ENCODE data around the gene EXOC3L4. TPM values are rescaled to one million over a fixed set of nuclear protein-coding genes. Genes with fewer than 3 reads are reported as not detected.
A peak's percentile ranks its signal among the peaks of the same experiment; 100 is the strongest.
"Not testable (repeated sequence)": the region's sequence is repeated elsewhere in the genome, so short reads cannot be mapped to it uniquely, and the experiment has no call there.

Gene EXOC3L4
- total and polyA plus RNA-seq, 8 donors = 0.63 to 8.9 (median 1.3) TPM

DNA sequence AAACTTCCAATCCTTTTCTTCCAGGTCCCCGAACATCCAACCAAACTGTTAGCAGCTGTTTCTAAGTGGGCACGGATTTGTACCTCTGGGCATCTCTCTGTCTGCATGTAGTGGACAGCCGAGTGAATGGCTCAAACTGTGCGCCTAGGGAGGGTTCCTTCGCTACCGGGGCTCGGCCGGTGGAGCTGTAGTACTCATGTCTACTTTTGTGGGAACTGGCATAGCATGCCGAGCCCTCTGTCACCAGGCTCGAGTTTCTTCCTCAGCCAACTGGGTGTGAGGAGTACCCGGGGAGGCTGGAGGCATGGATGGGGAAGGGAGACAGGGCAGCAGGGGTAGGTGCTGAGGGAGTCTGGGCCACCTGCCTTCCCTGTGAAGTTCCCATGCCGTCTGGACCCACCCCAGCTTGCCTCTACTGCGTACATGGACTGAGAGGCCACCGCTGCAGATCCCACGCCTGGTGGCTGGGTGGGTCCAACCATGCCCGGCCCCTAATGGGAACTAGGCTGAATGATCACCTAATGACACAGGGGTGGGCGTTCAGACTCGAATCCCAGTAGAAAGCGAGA, 51.7 kb downstream of the EXOC3L4 start:
- FAIRE-seq (no peak), ATAC-seq (no peak), DNase-seq (no peak)
- H3K4me1 ChIP-seq = no peaks in the 10 kb centered on the region
- TF ChIP-seq, protein P1, sequence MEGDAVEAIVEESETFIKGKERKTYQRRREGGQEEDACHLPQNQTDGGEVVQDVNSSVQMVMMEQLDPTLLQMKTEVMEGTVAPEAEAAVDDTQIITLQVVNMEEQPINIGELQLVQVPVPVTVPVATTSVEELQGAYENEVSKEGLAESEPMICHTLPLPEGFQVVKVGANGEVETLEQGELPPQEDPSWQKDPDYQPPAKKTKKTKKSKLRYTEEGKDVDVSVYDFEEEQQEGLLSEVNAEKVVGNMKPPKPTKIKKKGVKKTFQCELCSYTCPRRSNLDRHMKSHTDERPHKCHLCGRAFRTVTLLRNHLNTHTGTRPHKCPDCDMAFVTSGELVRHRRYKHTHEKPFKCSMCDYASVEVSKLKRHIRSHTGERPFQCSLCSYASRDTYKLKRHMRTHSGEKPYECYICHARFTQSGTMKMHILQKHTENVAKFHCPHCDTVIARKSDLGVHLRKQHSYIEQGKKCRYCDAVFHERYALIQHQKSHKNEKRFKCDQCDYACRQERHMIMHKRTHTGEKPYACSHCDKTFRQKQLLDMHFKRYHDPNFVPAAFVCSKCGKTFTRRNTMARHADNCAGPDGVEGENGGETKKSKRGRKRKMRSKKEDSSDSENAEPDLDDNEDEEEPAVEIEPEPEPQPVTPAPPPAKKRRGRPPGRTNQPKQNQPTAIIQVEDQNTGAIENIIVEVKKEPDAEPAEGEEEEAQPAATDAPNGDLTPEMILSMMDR (IDR thresholded peaks at IDR 0.05) = no peak
- H3K4me3 ChIP-seq = no peak overlapping the region
- H3K27me3 ChIP-seq = no peaks in the 10 kb centered on the region
- intact Hi-C loops (cut with DNase I) = no loop called here
- H3K9me3 ChIP-seq = no peaks in the 10 kb centered on the region
- H3K36me3 ChIP-seq = no peaks in the 10 kb centered on the region
- no peak overlapping the region for H3K27ac ChIP-seq
- 76 to 82% methylated on average over 19 of the region's 19 CpGs for WGBS, 2 donors

DNA sequence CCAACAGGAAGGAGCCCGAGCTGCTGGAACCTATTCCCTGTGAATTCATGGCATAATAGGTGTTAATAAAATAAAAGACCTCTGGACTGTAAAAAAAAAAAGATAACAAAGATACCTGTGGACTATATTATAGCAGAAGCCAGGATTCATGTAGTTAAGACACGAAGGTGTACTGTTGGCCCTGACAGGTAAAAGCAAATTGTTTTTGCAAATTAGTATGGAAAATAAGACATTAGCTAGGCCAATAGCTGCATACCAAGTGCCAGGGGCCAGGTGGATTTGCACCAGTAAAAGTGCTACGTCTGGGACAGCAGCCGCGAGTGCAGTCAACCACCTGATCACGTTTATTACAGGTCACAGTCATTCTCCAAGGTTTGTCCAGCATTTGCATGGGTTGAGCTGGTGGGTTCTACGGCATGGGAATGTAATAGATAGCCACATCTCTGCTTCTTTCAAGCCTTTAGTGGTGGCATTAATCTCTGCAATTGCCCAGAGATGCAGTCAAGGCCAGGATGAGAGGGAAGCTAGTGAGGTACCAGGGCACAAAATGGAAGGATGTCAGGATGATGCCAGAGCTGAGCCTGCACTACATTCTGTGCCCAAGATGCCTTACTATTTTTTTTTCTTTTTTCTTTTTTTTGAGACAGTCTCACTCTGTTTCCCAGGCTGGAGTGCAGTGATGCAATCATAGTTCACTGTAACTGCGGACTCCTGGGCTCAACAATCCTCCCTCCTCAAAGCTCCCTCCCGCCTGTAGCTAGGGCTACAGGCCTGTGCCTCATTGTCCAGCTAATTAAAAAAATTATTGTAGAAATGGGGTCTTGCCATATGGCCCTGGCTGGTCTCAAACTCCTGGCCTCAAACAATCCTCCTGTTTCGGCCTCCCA, 55.1 kb downstream of the EXOC3L4 start:
- no peak for FAIRE-seq

DNA sequence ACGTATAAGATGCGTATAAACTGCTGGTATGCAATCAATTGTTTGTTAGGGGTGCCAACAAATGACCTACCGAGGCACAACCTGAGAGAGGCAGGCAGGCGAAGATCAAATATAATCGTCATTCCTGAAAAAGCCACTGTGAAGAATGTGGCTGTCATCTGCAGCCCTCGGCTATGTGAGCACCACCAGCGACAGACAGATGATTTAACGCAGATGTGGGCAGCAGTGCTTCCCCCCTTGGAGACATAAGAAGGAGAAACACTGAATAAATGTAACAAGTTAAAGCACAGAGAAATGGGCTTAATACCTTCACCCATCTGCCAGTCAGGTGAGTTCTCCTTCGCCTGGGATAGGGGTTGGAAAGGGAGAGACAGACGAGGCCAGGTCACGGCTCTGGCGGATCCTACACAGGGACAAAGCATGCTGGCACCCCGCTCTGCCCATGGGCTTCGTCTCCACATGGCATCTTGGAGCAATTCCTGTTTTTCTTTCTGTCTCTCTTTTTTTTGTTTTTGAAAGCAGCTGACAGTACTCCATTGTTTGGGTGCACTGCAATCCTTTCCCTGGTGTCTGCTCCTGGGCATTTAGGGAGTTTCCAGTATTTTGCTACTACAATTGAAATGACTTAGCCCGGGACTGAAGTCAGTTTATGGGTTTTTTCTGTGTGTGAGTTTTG, 56.9 kb downstream of the EXOC3L4 start:
- Histone ChIP-seq H3K27ac (no peak overlapping the region), H3K4me1 (no peaks in the 10 kb centered on the region), H3K36me3 (no peaks in the 10 kb centered on the region), H3K4me3 (no peak overlapping the region), H3K9me3 (no peaks in the 10 kb centered on the region), H3K27me3 (no peaks in the 10 kb centered on the region)
- WGBS, 2 donors = 49 to 50% methylated on average over 15 of the region's 15 CpGs
- DNase-seq = no peak
- TF ChIP-seq, protein P1 (IDR thresholded peaks at IDR 0.05) = no peak
- no peak for FAIRE-seq
- intact Hi-C loops (cut with DNase I) = no loop called here
- peak in 2 of 4 donors; percentile 17 to 72 for ATAC-seq

More for the DNA sequence above, 55.1 kb downstream of the EXOC3L4 start:
- H3K4me1 ChIP-seq = no peaks in the 10 kb centered on the region
- no peak overlapping the region for H3K27ac ChIP-seq
- DNase-seq = no peak
- no peak for ATAC-seq
- H3K27me3 ChIP-seq = no peaks in the 10 kb centered on the region
- intact Hi-C loops (cut with DNase I) = no loop called here
- no peaks in the 10 kb centered on the region for H3K36me3 ChIP-seq
- H3K4me3 ChIP-seq = no peak overlapping the region
- H3K9me3 ChIP-seq = no peaks in the 10 kb centered on the region
- WGBS, 2 donors = 76 to 87% methylated on average over 10 of the region's 10 CpGs
- TF ChIP-seq, protein P1 (IDR thresholded peaks at IDR 0.05) = no peak

DNA sequence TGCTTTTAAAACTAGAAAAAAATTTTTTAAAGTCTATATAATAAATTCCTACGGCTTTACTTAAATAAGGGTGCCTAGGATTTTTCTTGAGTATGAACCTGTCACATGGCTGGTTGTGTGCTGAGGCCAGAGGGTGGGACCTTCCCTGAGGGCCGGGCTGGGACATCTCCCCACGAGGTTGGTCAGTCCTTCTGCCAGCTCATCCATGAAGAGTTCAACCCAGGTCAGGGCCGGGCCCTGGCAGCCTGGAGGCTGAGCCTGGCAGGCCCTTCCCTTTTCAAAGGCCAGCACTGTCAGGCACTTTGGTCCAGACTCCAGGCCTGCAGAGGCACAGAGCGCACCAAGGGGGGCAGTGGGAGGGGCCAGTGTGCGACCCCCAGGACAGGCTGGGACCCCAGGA, 60.5 kb downstream of the EXOC3L4 start:
- DNase-seq (peak in 1 of 6 donors; percentile 23), ATAC-seq (peak in 3 of 4 donors; percentile 69 to 87 (median 81)), FAIRE-seq (no peak)
- H3K4me3 ChIP-seq = no peak overlapping the region
- H3K36me3 ChIP-seq = no peaks in the 10 kb centered on the region
- no peak overlapping the region for H3K27ac ChIP-seq
- H3K27me3 ChIP-seq = no peaks in the 10 kb centered on the region
- H3K9me3 ChIP-seq = no peaks in the 10 kb centered on the region
- intact Hi-C loops (cut with DNase I) = no loop called here
- H3K4me1 ChIP-seq = no peaks in the 10 kb centered on the region
- TF ChIP-seq, protein P1 (IDR thresholded peaks at IDR 0.05) = no peak
- 35 to 36% methylated on average over 6 of the region's 6 CpGs for WGBS, 2 donors

DNA sequence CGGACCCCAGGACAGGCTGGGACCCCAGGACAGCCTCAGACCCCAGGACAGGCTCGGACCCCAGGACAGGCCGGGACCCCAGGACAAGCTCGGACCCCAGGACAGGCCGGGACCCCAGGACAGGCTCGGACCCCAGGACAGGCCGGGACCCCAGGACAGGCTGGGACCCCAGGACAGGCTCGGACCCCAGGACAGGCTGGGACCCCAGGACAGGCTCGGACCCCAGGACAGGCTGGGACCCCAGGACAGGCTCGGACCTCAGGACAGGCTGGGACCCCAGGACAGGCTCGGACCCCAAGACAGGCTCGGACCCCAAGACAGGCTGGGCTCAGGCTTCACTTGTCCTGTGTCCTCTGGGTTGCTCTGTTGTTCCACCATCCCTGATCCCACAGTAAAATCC, 60.9 kb downstream of the EXOC3L4 start:
- 77 to 94% methylated on average over 10 to 12 of the region's 12 CpGs for WGBS, 2 donors
- H3K36me3 ChIP-seq; H3K4me1 ChIP-seq; H3K27me3 ChIP-seq; intact Hi-C loops (cut with DNase I); ATAC-seq; H3K4me3 ChIP-seq; H3K27ac ChIP-seq; FAIRE-seq; DNase-seq; H3K9me3 ChIP-seq: not testable (repeated sequence)

Measured in pancreas (tissue), 10 donors.